Naive thymus-derived CD4-positive, alpha-beta T cell (primary cell): ENCODE data around the gene SLC8A2. TPM values are rescaled to one million over a fixed set of nuclear protein-coding genes. Genes with fewer than 3 reads are reported as not detected.

Experiments used
- ATAC-seq: fragments of 150-1000 bp; cut with Tn5 transposase; 2 replicates; pipeline ENCODE4 v1.10.0; 2021; ENCODE audit warnings: mild to moderate bottlenecking, moderate library complexity
- CTCF ChIA-PET: fragments of 350-600 bp; sonication (Branson Sonifier 250); formaldehyde crosslinking; loops from one replicate; lab custom pipeline; 2021; ENCODE audit warnings: antibody characterized with exemption; lab: Charles Lee
- POLR2A ChIA-PET: fragments of 350-600 bp; sonication (Branson Sonifier 250); formaldehyde crosslinking; loops from one replicate; lab custom pipeline; 2021; ENCODE audit warnings: antibody characterized with exemption, inconsistent platforms; lab: Charles Lee
- DNase-seq, 9 donors: peaks; one replicate each; pipeline versions ENCODE4 v3.0.0 to v3.0.0-alpha.2; 2020 to 2022; ENCODE audit warnings: mixed read lengths in 1 of 9
- H3K27ac ChIP-seq: one replicate; pipeline ENCODE4 v1.7.0; 2013; ENCODE audit warnings: mild to moderate bottlenecking, low read depth, low read length, moderate library complexity
- H3K27me3 ChIP-seq, 2 donors: one replicate each; pipeline ENCODE4 v1.7.0; 2013; ENCODE audit warnings: low read length in 2 of 2, mild to moderate bottlenecking in 2 of 2, moderate library complexity in 2 of 2; ENCODE audit not compliant: control insufficient read depth in 2 of 2, insufficient read depth in 2 of 2
- H3K36me3 ChIP-seq, 3 experiments: 1 replicate in 2 of 3; 2 replicates in 1 of 3; pipeline ENCODE4 v1.7.0; 2013; ENCODE audit warnings: low read length in 3 of 3, mild to moderate bottlenecking in 3 of 3, moderate library complexity in 1 of 3; ENCODE audit not compliant: insufficient read depth in 3 of 3, control insufficient read depth in 2 of 3
- H3K4me1 ChIP-seq, 2 donors: one replicate each; pipeline ENCODE4 v1.7.0; 2013; ENCODE audit warnings: low read length in 2 of 2, mild to moderate bottlenecking in 2 of 2, moderate library complexity in 1 of 2; ENCODE audit not compliant: control insufficient read depth in 2 of 2, insufficient read depth in 2 of 2
- H3K4me3 ChIP-seq: 2 replicates; pipeline ENCODE4 v1.7.0; 2013; ENCODE audit warnings: mild to moderate bottlenecking, low read length
- H3K9me3 ChIP-seq, 3 experiments: 1 replicate in 2 of 3; 2 replicates in 1 of 3; pipeline ENCODE4 v1.7.0; 2013; ENCODE audit warnings: low read length in 3 of 3; ENCODE audit not compliant: control insufficient read depth in 2 of 3
- H3K27ac Mint-ChIP-seq, 9 donors: one replicate each; pipeline ENCODE4 v1.8.0; 2020 to 2022; ENCODE audit warnings: mixed read lengths in 9 of 9, mild to moderate bottlenecking in 8 of 9, moderate library complexity in 5 of 9, inconsistent platforms in 2 of 9
- H3K27me3 Mint-ChIP-seq, 5 donors: one replicate each; pipeline ENCODE4 v1.8.0; 2021 to 2022; ENCODE audit warnings: mixed read lengths in 5 of 5, mild to moderate bottlenecking in 1 of 5
- H3K36me3 Mint-ChIP-seq, 5 donors: one replicate each; pipeline ENCODE4 v1.8.0; 2020 to 2022; ENCODE audit warnings: mixed read lengths in 5 of 5, mild to moderate bottlenecking in 3 of 5, inconsistent platforms in 1 of 5
- H3K4me1 Mint-ChIP-seq, 7 donors: one replicate each; pipeline ENCODE4 v1.8.0; 2020 to 2022; ENCODE audit warnings: mixed read lengths in 7 of 7, mild to moderate bottlenecking in 3 of 7, inconsistent platforms in 1 of 7
- H3K4me3 Mint-ChIP-seq, 10 donors: one replicate each; pipeline ENCODE4 v1.8.0; 2020 to 2022; ENCODE audit warnings: mild to moderate bottlenecking in 10 of 10, mixed read lengths in 10 of 10, moderate library complexity in 6 of 10, inconsistent platforms in 2 of 10
- H3K9me3 Mint-ChIP-seq, 11 donors: one replicate each; pipeline ENCODE4 v1.8.0; 2020 to 2022; ENCODE audit warnings: mixed read lengths in 11 of 11, mild to moderate bottlenecking in 4 of 11, inconsistent platforms in 1 of 11, moderate library complexity in 1 of 11
- intact Hi-C, 2 donors: fragments of 100-400 bp; cut with micrococcal nuclease; formaldehyde crosslinking; loops; one replicate each; pipeline ENCODE4 v1.15.1; 2023
- polyA plus RNA-seq, 2 donors: library from polyadenylated mRNA; unstranded; fragments of 300-500 nt; fragmentation: Illumina TruSeq; gene quantifications; one replicate each; pipeline ENCODE4 v1.2.3, GENCODE V29; 2021
- total RNA-seq, 6 experiments: library from RNA in 5 of 6; stranded (reverse) in 5 of 6; gene quantifications; 1 replicate in 5 of 6; 2 replicates in 1 of 6; pipeline ENCODE4 v1.2.3 and lab custom pipeline; 2021 to 2026

The SLC8A2 gene
- total and polyA plus RNA-seq, 7 experiments from 2014 or later = 0.05 to 0.19 (median 0.19) TPM; not detected in 4

DNA sequence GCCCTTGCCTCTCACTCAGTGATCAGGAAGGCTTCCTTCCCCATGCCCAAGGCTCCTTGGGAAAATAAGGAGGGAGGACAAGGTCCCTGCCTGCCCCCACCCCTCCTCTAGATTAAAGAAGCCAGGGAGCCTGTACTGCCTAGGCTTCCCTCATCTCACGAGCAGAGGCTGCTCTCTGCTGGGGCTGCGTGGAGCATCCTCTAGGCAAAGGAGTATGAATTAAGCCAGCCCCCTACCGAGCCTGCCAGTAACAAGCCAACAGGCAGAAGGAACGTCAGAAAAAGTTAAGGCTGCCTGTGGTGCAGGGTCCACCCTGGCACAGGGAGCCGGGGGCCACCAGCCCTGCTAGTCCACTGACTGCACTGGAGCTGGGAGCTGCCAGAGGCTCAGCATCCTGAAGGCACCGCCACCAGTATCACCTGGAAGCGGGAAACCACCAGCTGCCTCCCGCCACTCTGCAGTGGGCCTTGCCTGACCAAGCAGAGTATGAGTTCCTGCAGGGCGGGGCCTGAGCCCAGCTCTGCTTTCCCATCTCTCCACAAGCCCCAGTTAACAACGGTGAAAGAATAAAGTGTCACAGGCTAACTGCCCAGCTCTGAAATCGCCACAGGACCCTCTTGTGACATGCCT, 36.3 kb upstream of the SLC8A2 start:
- Mint-ChIP-seq H3K9me3 (peaks cover 0 to 3% (median 0%) of the 10 kb centered on the region in 11 donors), H3K36me3 (peaks cover 3 to 18% (median 5%) of the 10 kb centered on the region in 5 donors), H3K27me3 (no peaks in the 10 kb centered on the region), H3K27ac (no peak overlapping the region), H3K4me3 (no peak overlapping the region), H3K4me1 (peaks cover 27 to 62% (median 41%) of the 10 kb centered on the region in 7 donors)
- DNase-seq = no peak
- Histone ChIP-seq H3K4me3 (no peak overlapping the region), H3K9me3 (no peaks in the 10 kb centered on the region), H3K36me3 (peaks cover 0 to 62% (median 10%) of the 10 kb centered on the region in 3 experiments), H3K4me1 (peaks cover 18 to 34% of the 10 kb centered on the region in 2 donors), H3K27me3 (no peaks in the 10 kb centered on the region), H3K27ac (no peak overlapping the region)
- POLR2A ChIA-PET = no interaction called here
- intact Hi-C loops = no loop called here
- ATAC-seq = no peak
- CTCF ChIA-PET = interaction anchor here (0.6 kb wide), 1 partner anchor 33 kb away, joined by 5 read pairs; no protein-coding TSS in a partner anchor

DNA sequence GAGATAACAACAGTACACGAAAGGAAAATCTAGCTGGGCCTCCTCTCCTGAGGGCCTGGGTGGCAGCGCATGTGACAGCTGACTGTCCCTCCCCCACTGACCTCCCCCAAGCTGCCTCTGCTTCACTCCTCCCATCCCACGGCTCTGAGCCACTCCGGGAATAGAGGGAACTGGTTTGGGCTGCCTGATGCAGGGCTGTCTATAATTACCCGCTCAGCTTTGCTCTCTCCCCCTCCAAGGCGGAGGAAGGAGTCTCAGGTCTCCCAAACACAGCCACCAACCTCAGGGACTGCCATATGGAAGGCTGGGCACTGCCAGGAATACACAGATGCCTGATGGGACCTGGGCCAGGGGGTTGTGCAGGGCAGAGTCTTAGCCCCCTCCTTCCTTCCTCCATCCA, 35.3 kb upstream of the SLC8A2 start:
- Mint-ChIP-seq H3K4me1 (peaks cover 17 to 52% (median 31%) of the 10 kb centered on the region in 7 donors), H3K27me3 (no peaks in the 10 kb centered on the region), H3K36me3 (peaks cover 0 to 18% (median 4%) of the 10 kb centered on the region in 5 donors), H3K4me3 (no peak overlapping the region), H3K27ac (no peak overlapping the region), H3K9me3 (peaks cover 0 to 1% (median 0%) of the 10 kb centered on the region in 11 donors)
- H3K4me3 ChIP-seq = no peak overlapping the region
- ChIA-PET CTCF (interaction anchor here (0.8 to 0.9 kb wide), 2 partner anchors 8 to 71 kb away, joined by 3 to 5 read pairs; partner anchors contain the start of gene NAPA), POLR2A (no interaction called here)
- H3K9me3 ChIP-seq = no peaks in the 10 kb centered on the region
- ATAC-seq (no peak), DNase-seq (no peak)
- no peak overlapping the region for H3K27ac ChIP-seq
- H3K36me3 ChIP-seq = peaks cover 0 to 70% (median 12%) of the 10 kb centered on the region in 3 experiments
- peaks cover 9 to 23% of the 10 kb centered on the region in 2 donors for H3K4me1 ChIP-seq
- no peaks in the 10 kb centered on the region for H3K27me3 ChIP-seq
- intact Hi-C loops = no loop called here

- POLR2A ChIA-PET = no interaction called here
- intact Hi-C loops = no loop called here
- peak in 1 of 9 donors; percentile 1 for DNase-seq
Observed at GRCh38 chr19:47506459-47506858, 34.8 kb upstream of the SLC8A2 start.

GRCh38 chr19:47505506-47505905, 33.8 kb upstream of the SLC8A2 start:
- Mint-ChIP-seq H3K4me1 (peaks cover 11 to 42% (median 21%) of the 10 kb centered on the region in 7 donors), H3K36me3 (peaks cover 0 to 22% (median 4%) of the 10 kb centered on the region in 5 donors), H3K27ac (no peak overlapping the region), H3K4me3 (no peak overlapping the region), H3K27me3 (no peaks in the 10 kb centered on the region), H3K9me3 (no peaks in the 10 kb centered on the region)
- Histone ChIP-seq H3K27ac (no peak overlapping the region), H3K4me1 (peaks cover 5 to 9% of the 10 kb centered on the region in 2 donors), H3K36me3 (peaks cover 0 to 75% (median 12%) of the 10 kb centered on the region in 3 experiments), H3K27me3 (no peaks in the 10 kb centered on the region), H3K9me3 (no peaks in the 10 kb centered on the region), H3K4me3 (no peak overlapping the region)
- intact Hi-C loops = no loop called here
- ATAC-seq (no peak), DNase-seq (peak in 1 of 9 donors; percentile 3)
- ChIA-PET CTCF (no interaction called here), POLR2A (interaction anchor here (0.7 kb wide), 1 partner anchor 233 kb away, joined by 3 read pairs; no protein-coding TSS in a partner anchor)

More at GRCh38 chr19:47506459-47506858, 34.8 kb upstream of the SLC8A2 start:
- Histone ChIP-seq H3K4me3 (no peak overlapping the region), H3K36me3 (peaks cover 0 to 74% (median 12%) of the 10 kb centered on the region in 3 experiments), H3K27me3 (no peaks in the 10 kb centered on the region), H3K9me3 (no peaks in the 10 kb centered on the region), H3K27ac (no peak overlapping the region), H3K4me1 (peaks cover 8 to 18% of the 10 kb centered on the region in 2 donors)
- H3K4me1 Mint-ChIP-seq = peaks cover 11 to 48% (median 27%) of the 10 kb centered on the region in 7 donors
- no peaks in the 10 kb centered on the region for H3K27me3 Mint-ChIP-seq
- CTCF ChIA-PET = interaction anchor here (0.9 kb wide), 1 partner anchor 9 kb away, joined by 5 read pairs; the partner anchor contains the start of gene NAPA
- no peaks in the 10 kb centered on the region for H3K9me3 Mint-ChIP-seq
- no peak for ATAC-seq
- H3K27ac Mint-ChIP-seq = no peak overlapping the region
- no peak overlapping the region for H3K4me3 Mint-ChIP-seq
- H3K36me3 Mint-ChIP-seq = peaks cover 0 to 20% (median 4%) of the 10 kb centered on the region in 5 donors

- H3K4me3 Mint-ChIP-seq = no peak overlapping the region
- no peak overlapping the region for H3K27ac Mint-ChIP-seq
- peaks cover 0 to 31% (median 4%) of the 10 kb centered on the region in 7 donors for H3K4me1 Mint-ChIP-seq
- ATAC-seq = no peak
- no peaks in the 10 kb centered on the region for H3K27me3 Mint-ChIP-seq
- ChIA-PET POLR2A (no interaction called here), CTCF (no interaction called here)
- H3K9me3 Mint-ChIP-seq = no peaks in the 10 kb centered on the region
- peaks cover 0 to 79% (median 12%) of the 10 kb centered on the region in 3 experiments for H3K36me3 ChIP-seq
- H3K4me3 ChIP-seq = no peak overlapping the region
- peaks cover 5 to 8% of the 10 kb centered on the region in 2 donors for H3K4me1 ChIP-seq
- H3K9me3 ChIP-seq = no peaks in the 10 kb centered on the region
- no peak overlapping the region for H3K27ac ChIP-seq
- intact Hi-C loops = no loop called here
- H3K27me3 ChIP-seq = no peaks in the 10 kb centered on the region
- DNase-seq = no peak
- H3K36me3 Mint-ChIP-seq = peaks cover 0 to 31% (median 4%) of the 10 kb centered on the region in 5 donors
Observed at GRCh38 chr19:47503826-47504150, 32.1 kb upstream of the SLC8A2 start.

DNA sequence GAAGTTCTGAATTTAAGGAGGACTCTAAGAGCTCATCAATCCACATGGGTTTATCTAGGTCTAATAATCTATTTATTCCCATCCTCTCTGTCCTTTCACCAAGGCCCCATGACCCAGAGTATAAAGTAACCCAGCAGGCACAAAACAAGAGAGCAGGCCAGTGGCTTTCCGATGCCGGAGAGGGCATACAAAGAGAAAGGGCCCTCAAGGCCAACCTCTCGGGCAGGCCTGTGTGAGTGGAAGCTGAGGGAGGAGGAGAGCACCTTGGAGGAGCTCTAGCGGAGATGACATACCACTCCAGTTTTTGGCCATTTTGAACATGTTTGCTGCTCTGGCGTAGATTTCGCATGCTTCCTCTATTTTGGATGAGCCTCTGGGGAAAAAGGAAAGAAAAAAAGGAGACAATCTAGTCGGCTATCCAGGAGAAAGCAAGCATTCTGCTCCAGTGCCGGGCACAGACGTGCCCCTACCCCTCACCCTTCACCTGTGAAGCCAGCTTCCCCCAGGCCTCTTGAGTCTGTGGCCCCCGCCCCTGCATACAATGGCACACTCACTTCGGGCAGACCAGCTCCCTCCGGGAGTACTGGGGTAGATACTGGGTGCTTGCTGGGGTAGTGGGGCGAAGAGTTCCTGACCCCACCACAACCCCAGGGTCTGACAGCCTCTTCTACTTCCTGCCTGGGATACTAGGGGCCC, 31.6 kb upstream of the SLC8A2 start:
- H3K36me3 Mint-ChIP-seq = peaks cover 0 to 31% (median 4%) of the 10 kb centered on the region in 5 donors
- peak overlapping the region in 1 of 9 donors; percentile 14 for H3K27ac Mint-ChIP-seq
- H3K4me1 Mint-ChIP-seq = peaks cover 0 to 30% (median 3%) of the 10 kb centered on the region in 7 donors
- no peaks in the 10 kb centered on the region for H3K9me3 Mint-ChIP-seq
- Histone ChIP-seq H3K36me3 (peaks cover 0 to 85% (median 12%) of the 10 kb centered on the region in 3 experiments), H3K9me3 (no peaks in the 10 kb centered on the region), H3K4me1 (peaks cover 3 to 5% of the 10 kb centered on the region in 2 donors), H3K27ac (no peak overlapping the region), H3K4me3 (no peak overlapping the region), H3K27me3 (no peaks in the 10 kb centered on the region)
- intact Hi-C loops = no loop called here
- ChIA-PET CTCF (no interaction called here), POLR2A (interaction anchor here (0.9 kb wide), 1 partner anchor 97 kb away, joined by 3 read pairs; no protein-coding TSS in a partner anchor)
- no peak for ATAC-seq
- no peak overlapping the region for H3K4me3 Mint-ChIP-seq
- DNase-seq = no peak
- H3K27me3 Mint-ChIP-seq = no peaks in the 10 kb centered on the region
